ENCODE measurements around the gene SYNGR1. TPM values are rescaled to one million over a fixed set of nuclear protein-coding genes. Genes with fewer than 3 reads are reported as not detected.

SYNGR1 gene
- total RNA-seq, 5 donors from 2014 or later (not counting 1 experiment from before 2014, with no cell fraction given), result 1.1 to 4.3 (median 2.7) TPM

- Histone ChIP-seq H3K9me3 (no peaks in the 10 kb centered on the region), H3K36me3 (ENCODE audit: control insufficient read depth in 2 of 2, extremely low read depth in 1 of 2, insufficient read depth in 1 of 2, low read length in 1 of 2) (peaks cover 0 to 6% of the 10 kb centered on the region in 2 donors), H3K27ac (ENCODE audit: low read length) (no peak overlapping the region), H3K4me3 (ENCODE audit: control insufficient read depth in 1 of 2, extremely low read depth in 1 of 2, low read length in 1 of 2) (no peak overlapping the region), H3K27me3 (replicated peaks in 1 of 2; ENCODE audit: control insufficient read depth in 2 of 2, extremely low read depth in 1 of 2, insufficient read depth in 2 of 2, low read length in 1 of 2) (peaks cover 0 to 19% of the 10 kb centered on the region in 2 experiments), H3K4me1 (ENCODE audit: control insufficient read depth in 1 of 2, extremely low read depth in 1 of 2, insufficient read depth in 2 of 2, low read length in 2 of 2) (peaks cover 0 to 1% of the 10 kb centered on the region in 2 experiments)
- ATAC-seq (replicated peaks in 1 of 4) (no peak), DNase-seq (no peak)
- Mint-ChIP-seq H3K27me3 (no peaks in the 10 kb centered on the region), H3K27ac (no peak overlapping the region), H3K36me3 (no peaks in the 10 kb centered on the region), H3K9me3 (no peaks in the 10 kb centered on the region), H3K4me3 (no peak overlapping the region), H3K4me1 (peaks cover under 1 to 4% (median 3%) of the 10 kb centered on the region in 3 donors)
- 88% methylated on average over 6 of the region's 8 CpGs for WGBS (ENCODE audit: insufficient coverage)
- ChIA-PET POLR2A (no interaction called here), CTCF (no interaction called here)
These were observed 32.1 kb downstream of the SYNGR1 start for GRCh38 chr22:39381930-39382329.

GRCh38 chr22:39382410-39382809, 32.6 kb downstream of the SYNGR1 start:
- Mint-ChIP-seq H3K4me3 (no peak overlapping the region), H3K4me1 (peaks cover 5 to 9% (median 7%) of the 10 kb centered on the region in 3 donors), H3K9me3 (no peaks in the 10 kb centered on the region), H3K27me3 (no peaks in the 10 kb centered on the region), H3K27ac (no peak overlapping the region), H3K36me3 (peaks cover 3% of the 10 kb centered on the region)
- H3K4me1 ChIP-seq (ENCODE audit: control insufficient read depth in 1 of 2, extremely low read depth in 1 of 2, insufficient read depth in 2 of 2, low read length in 2 of 2), result peaks cover 0 to 6% of the 10 kb centered on the region in 2 experiments
- H3K27me3 ChIP-seq (replicated peaks in 1 of 2; ENCODE audit: control insufficient read depth in 2 of 2, extremely low read depth in 1 of 2, insufficient read depth in 2 of 2, low read length in 1 of 2), result peaks cover 0 to 14% of the 10 kb centered on the region in 2 experiments
- DNase-seq (no peak), ATAC-seq (replicated peaks in 1 of 4) (no peak)
- peaks cover 0 to 6% of the 10 kb centered on the region in 2 donors for H3K36me3 ChIP-seq (ENCODE audit: control insufficient read depth in 2 of 2, extremely low read depth in 1 of 2, insufficient read depth in 1 of 2, low read length in 1 of 2)
- no peak overlapping the region for H3K4me3 ChIP-seq (ENCODE audit: control insufficient read depth in 1 of 2, extremely low read depth in 1 of 2, low read length in 1 of 2)
- H3K9me3 ChIP-seq, result no peaks in the 10 kb centered on the region
- CTCF ChIA-PET, result no interaction called here
- POLR2A ChIA-PET, result no interaction called here
- 49% methylated on average over 3 of the region's 5 CpGs for WGBS (ENCODE audit: insufficient coverage)
- H3K27ac ChIP-seq (ENCODE audit: low read length), result no peak overlapping the region

- Mint-ChIP-seq H3K27ac (no peak overlapping the region), H3K4me1 (peaks cover 6 to 15% (median 13%) of the 10 kb centered on the region in 3 donors), H3K36me3 (peaks cover 3% of the 10 kb centered on the region), H3K9me3 (no peaks in the 10 kb centered on the region), H3K27me3 (no peaks in the 10 kb centered on the region), H3K4me3 (no peak overlapping the region)
- CTCF ChIA-PET, result no interaction called here
- POLR2A ChIA-PET, result no interaction called here
- Histone ChIP-seq H3K36me3 (ENCODE audit: control insufficient read depth in 2 of 2, extremely low read depth in 1 of 2, insufficient read depth in 1 of 2, low read length in 1 of 2) (peaks cover 0 to 6% of the 10 kb centered on the region in 2 donors), H3K9me3 (no peaks in the 10 kb centered on the region), H3K4me1 (ENCODE audit: control insufficient read depth in 1 of 2, extremely low read depth in 1 of 2, insufficient read depth in 2 of 2, low read length in 2 of 2) (peaks cover 4 to 19% of the 10 kb centered on the region in 2 experiments), H3K27me3 (replicated peaks in 1 of 2; ENCODE audit: control insufficient read depth in 2 of 2, extremely low read depth in 1 of 2, insufficient read depth in 2 of 2, low read length in 1 of 2) (peaks cover 0 to 7% of the 10 kb centered on the region in 2 experiments), H3K4me3 (ENCODE audit: control insufficient read depth in 1 of 2, extremely low read depth in 1 of 2, low read length in 1 of 2) (no peak overlapping the region), H3K27ac (ENCODE audit: low read length) (no peak overlapping the region)
- ATAC-seq (replicated peaks in 1 of 4), result no peak
- no peak for DNase-seq
- 92% methylated on average over 7 of the region's 12 CpGs for WGBS (ENCODE audit: insufficient coverage)
These were observed 34.2 kb downstream of the SYNGR1 start for GRCh38 chr22:39383841-39384625.

- peaks cover 4 to 26% of the 10 kb centered on the region in 2 experiments for H3K4me1 ChIP-seq (ENCODE audit: control insufficient read depth in 1 of 2, extremely low read depth in 1 of 2, insufficient read depth in 2 of 2, low read length in 2 of 2)
- ATAC-seq (replicated peaks in 1 of 4) (no peak), DNase-seq (no peak)
- ChIA-PET CTCF (no interaction called here), POLR2A (no interaction called here)
- Mint-ChIP-seq H3K36me3 (peaks cover 3% of the 10 kb centered on the region), H3K4me1 (peaks cover 6 to 17% (median 17%) of the 10 kb centered on the region in 3 donors), H3K9me3 (no peaks in the 10 kb centered on the region), H3K27me3 (no peaks in the 10 kb centered on the region), H3K27ac (peak overlapping the region in 1 of 2 donors; percentile 16), H3K4me3 (no peak overlapping the region)
- 91% methylated on average over 4 of the region's 21 CpGs for WGBS (ENCODE audit: insufficient coverage)
- H3K4me3 ChIP-seq (ENCODE audit: control insufficient read depth in 1 of 2, extremely low read depth in 1 of 2, low read length in 1 of 2), result no peak overlapping the region
- H3K27me3 ChIP-seq (replicated peaks in 1 of 2; ENCODE audit: control insufficient read depth in 2 of 2, extremely low read depth in 1 of 2, insufficient read depth in 2 of 2, low read length in 1 of 2), result peaks cover 0 to 7% of the 10 kb centered on the region in 2 experiments
- no peak overlapping the region for H3K27ac ChIP-seq (ENCODE audit: low read length)
- no peaks in the 10 kb centered on the region for H3K9me3 ChIP-seq
- H3K36me3 ChIP-seq (ENCODE audit: control insufficient read depth in 2 of 2, extremely low read depth in 1 of 2, insufficient read depth in 1 of 2, low read length in 1 of 2), result peaks cover 0 to 6% of the 10 kb centered on the region in 2 donors
These were observed 35.1 kb downstream of the SYNGR1 start for GRCh38 chr22:39384750-39385480.

- POLR2A ChIA-PET, result interaction anchor here (0.6 to 1.0 kb wide), 2 partner anchors 404 to 928 kb away, joined by 3 to 8 read pairs; no protein-coding TSS in a partner anchor
These were observed 38.6 kb downstream of the SYNGR1 start for GRCh38 chr22:39388261-39389011.

More at GRCh38 chr22:39388261-39389011, 38.6 kb downstream of the SYNGR1 start:
- peak; percentile 90 to 98 (median 95) for ATAC-seq (replicated peaks in 1 of 4)
- H3K36me3 Mint-ChIP-seq, result peaks cover 3% of the 10 kb centered on the region
- Histone ChIP-seq H3K9me3 (no peaks in the 10 kb centered on the region), H3K27ac (ENCODE audit: low read length) (peak overlapping the region; percentile 92), H3K4me3 (ENCODE audit: control insufficient read depth in 1 of 2, extremely low read depth in 1 of 2, low read length in 1 of 2) (peak overlapping the region; percentile 78 to 93), H3K4me1 (ENCODE audit: control insufficient read depth in 1 of 2, extremely low read depth in 1 of 2, insufficient read depth in 2 of 2, low read length in 2 of 2) (peaks cover 4 to 26% of the 10 kb centered on the region in 2 experiments), H3K27me3 (replicated peaks in 1 of 2; ENCODE audit: control insufficient read depth in 2 of 2, extremely low read depth in 1 of 2, insufficient read depth in 2 of 2, low read length in 1 of 2) (peaks cover 0 to 3% of the 10 kb centered on the region in 2 experiments), H3K36me3 (ENCODE audit: control insufficient read depth in 2 of 2, extremely low read depth in 1 of 2, insufficient read depth in 1 of 2, low read length in 1 of 2) (peaks cover 0 to 6% of the 10 kb centered on the region in 2 donors)
- under 1% methylated on average over 48 of the region's 56 CpGs for WGBS (ENCODE audit: insufficient coverage)
- DNase-seq, result peak in 34 of 35 experiments; percentile 7 to 90 (median 78)
- no peaks in the 10 kb centered on the region for H3K9me3 Mint-ChIP-seq
- CTCF ChIA-PET, result interaction anchor here in 1 of 2 donors (0.6 to 1.5 kb wide), 5 partner anchors 11 to 87 kb away, joined by 3 to 7 read pairs (median 3); partner anchors contain the start of gene TAB1
- H3K4me1 Mint-ChIP-seq, result peaks cover 6 to 17% (median 17%) of the 10 kb centered on the region in 3 donors
- peak overlapping the region; percentile 87 to 92 for H3K27ac Mint-ChIP-seq
- peak overlapping the region; percentile 79 to 88 (median 87) for H3K4me3 Mint-ChIP-seq
- H3K27me3 Mint-ChIP-seq, result no peaks in the 10 kb centered on the region
